ENCODE data around the gene PPFIBP1.

The PPFIBP1 gene

GRCh38 chr12:27709212-27709931, 185.4 kb downstream of the PPFIBP1 start:
- no peak overlapping the region for H3K4me3 ChIP-seq (ENCODE audit: severe bottlenecking)
- H3K27ac ChIP-seq (ENCODE audit: poor library complexity, severe bottlenecking): no peak overlapping the region
- ATAC-seq (ENCODE audit: low read depth): no peak

GRCh38 chr12:27709932-27710591, 186.1 kb downstream of the PPFIBP1 start:
- H3K4me1 ChIP-seq (ENCODE audit: insufficient read depth, poor library complexity, severe bottlenecking): no peaks in the 10 kb centered on the region
- H3K4me3 ChIP-seq (ENCODE audit: severe bottlenecking): peak overlapping the region; percentile 51
- no peaks in the 10 kb centered on the region for H3K36me3 ChIP-seq (ENCODE audit: low read depth)
- no peaks in the 10 kb centered on the region for H3K27me3 ChIP-seq (ENCODE audit: insufficient read depth, poor library complexity, severe bottlenecking)
- H3K27ac ChIP-seq (ENCODE audit: poor library complexity, severe bottlenecking): peak overlapping the region; percentile 64
- no peak for TF ChIP-seq CTCF (IDR thresholded peaks at IDR 0.05; ENCODE audit: poor library complexity, severe bottlenecking)
- ATAC-seq (ENCODE audit: low read depth): peak; percentile 57
- H3K9me3 ChIP-seq (ENCODE audit: severe bottlenecking): no peaks in the 10 kb centered on the region
- DNase-seq (ENCODE audit: low spot score): no peak

More at GRCh38 chr12:27709212-27709931, 185.4 kb downstream of the PPFIBP1 start:
- no peaks in the 10 kb centered on the region for H3K36me3 ChIP-seq (ENCODE audit: low read depth)
- no peak for TF ChIP-seq CTCF (IDR thresholded peaks at IDR 0.05; ENCODE audit: poor library complexity, severe bottlenecking)
- DNase-seq (ENCODE audit: low spot score): no peak
- H3K27me3 ChIP-seq (ENCODE audit: insufficient read depth, poor library complexity, severe bottlenecking): no peaks in the 10 kb centered on the region
- no peaks in the 10 kb centered on the region for H3K9me3 ChIP-seq (ENCODE audit: severe bottlenecking)
- no peaks in the 10 kb centered on the region for H3K4me1 ChIP-seq (ENCODE audit: insufficient read depth, poor library complexity, severe bottlenecking)

- DNase-seq (ENCODE audit: low spot score): peak; percentile 76
- H3K27me3 ChIP-seq (ENCODE audit: insufficient read depth, poor library complexity, severe bottlenecking): no peaks in the 10 kb centered on the region
- peak within 1 kb of the TSS; percentile 51 for H3K4me3 ChIP-seq (ENCODE audit: severe bottlenecking)
- H3K27ac ChIP-seq (ENCODE audit: poor library complexity, severe bottlenecking): peak within 1 kb of the TSS; percentile 64
- no peak for TF ChIP-seq CTCF (IDR thresholded peaks at IDR 0.05; ENCODE audit: poor library complexity, severe bottlenecking)
- peak; percentile 91 for ATAC-seq (ENCODE audit: low read depth)
- H3K4me1 ChIP-seq (ENCODE audit: insufficient read depth, poor library complexity, severe bottlenecking): no peaks in the 10 kb centered on the region
- no peaks in the 10 kb centered on the region for H3K36me3 ChIP-seq (ENCODE audit: low read depth)
- H3K9me3 ChIP-seq (ENCODE audit: severe bottlenecking): no peaks in the 10 kb centered on the region
Observed at GRCh38 chr12:27710592-27711316, 186.7 kb downstream of the PPFIBP1 start, which contains the start of gene MRPS35. TSS of gene MRPS35 (plus strand) at chr12:27710832. CDS start at chr12:27710844, 12 bp downstream.

- DNase-seq (ENCODE audit: low spot score): no peak
- Histone ChIP-seq H3K36me3 (ENCODE audit: low read depth) (peaks cover 2% of the 10 kb centered on the region), H3K27me3 (ENCODE audit: insufficient read depth, poor library complexity, severe bottlenecking) (no peaks in the 10 kb centered on the region), H3K4me3 (ENCODE audit: severe bottlenecking) (peak overlapping the region; percentile 51), H3K4me1 (ENCODE audit: insufficient read depth, poor library complexity, severe bottlenecking) (no peaks in the 10 kb centered on the region), H3K27ac (ENCODE audit: poor library complexity, severe bottlenecking) (peak overlapping the region; percentile 64), H3K9me3 (ENCODE audit: severe bottlenecking) (no peaks in the 10 kb centered on the region)
- ATAC-seq (ENCODE audit: low read depth): peak; percentile 27; the same call in 1 of the 3 replicates
- no peak for TF ChIP-seq CTCF (IDR thresholded peaks at IDR 0.05; ENCODE audit: poor library complexity, severe bottlenecking)
Observed at GRCh38 chr12:27711317-27711682, 187.3 kb downstream of the PPFIBP1 start.

All from RWPE2 (cell line).